AG09309 (cell line): ENCODE data around the gene NAV2.

ENCODE experiments used
- DNase-seq: peaks from one replicate; pipeline ENCODE4 v3.0.0-alpha.2; 2010; ENCODE audit warnings: low read depth
- H3K4me3 ChIP-seq: 2 replicates; pipeline ENCODE4 v1.5.1; 2011; ENCODE audit warnings: mild to moderate bottlenecking, low read depth, low read length, moderate library complexity; ENCODE audit not compliant: control insufficient read depth
- TF ChIP-seq, protein P1 (sequence below): IDR thresholded peaks from 2 replicates; pipeline ENCODE4 v1.5.1; 2011; ENCODE audit warnings: mild to moderate bottlenecking, low read depth, low read length, inconsistent platforms; ENCODE audit not compliant: insufficient read depth, control insufficient read depth; ENCODE audit errors: missing control alignments

Gene NAV2

DNA sequence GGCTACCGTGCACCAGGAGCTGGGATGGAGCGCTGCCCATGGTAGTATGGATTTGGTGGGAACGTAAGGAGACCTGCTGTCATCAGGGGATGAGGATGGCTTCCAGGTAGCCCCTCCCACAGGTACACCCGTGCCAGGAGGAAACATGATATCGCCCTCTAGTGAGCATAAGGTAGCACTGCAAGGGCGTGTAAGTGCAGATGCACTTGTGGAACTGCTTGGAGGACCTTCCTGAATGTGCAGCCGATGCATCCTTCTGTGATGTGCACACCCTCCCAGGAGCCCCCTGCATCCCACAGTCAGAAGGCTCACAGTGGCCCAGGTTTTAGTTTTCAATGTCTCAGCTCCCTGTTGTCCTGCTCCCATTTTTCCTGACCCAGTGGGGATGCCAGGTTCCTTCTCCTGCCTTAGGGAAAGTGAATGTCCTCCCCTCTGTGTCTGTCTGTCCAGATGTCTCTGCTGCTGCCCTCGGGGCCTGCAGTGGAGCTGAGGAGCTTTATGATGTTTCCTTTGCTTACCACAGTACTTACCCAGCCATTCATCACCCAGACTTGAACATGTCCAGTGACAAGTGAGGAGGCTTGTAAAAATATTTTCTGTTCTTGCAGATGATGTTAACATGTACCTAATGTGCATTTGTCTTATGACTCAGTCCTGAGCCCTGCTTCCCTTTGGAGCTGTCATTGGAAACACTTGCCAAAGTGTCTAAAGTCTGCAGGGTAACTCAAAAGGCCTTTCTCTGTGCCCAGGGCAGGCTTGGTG is 398.5 kb downstream of the NAV2 start:
- TF ChIP-seq, protein P1, sequence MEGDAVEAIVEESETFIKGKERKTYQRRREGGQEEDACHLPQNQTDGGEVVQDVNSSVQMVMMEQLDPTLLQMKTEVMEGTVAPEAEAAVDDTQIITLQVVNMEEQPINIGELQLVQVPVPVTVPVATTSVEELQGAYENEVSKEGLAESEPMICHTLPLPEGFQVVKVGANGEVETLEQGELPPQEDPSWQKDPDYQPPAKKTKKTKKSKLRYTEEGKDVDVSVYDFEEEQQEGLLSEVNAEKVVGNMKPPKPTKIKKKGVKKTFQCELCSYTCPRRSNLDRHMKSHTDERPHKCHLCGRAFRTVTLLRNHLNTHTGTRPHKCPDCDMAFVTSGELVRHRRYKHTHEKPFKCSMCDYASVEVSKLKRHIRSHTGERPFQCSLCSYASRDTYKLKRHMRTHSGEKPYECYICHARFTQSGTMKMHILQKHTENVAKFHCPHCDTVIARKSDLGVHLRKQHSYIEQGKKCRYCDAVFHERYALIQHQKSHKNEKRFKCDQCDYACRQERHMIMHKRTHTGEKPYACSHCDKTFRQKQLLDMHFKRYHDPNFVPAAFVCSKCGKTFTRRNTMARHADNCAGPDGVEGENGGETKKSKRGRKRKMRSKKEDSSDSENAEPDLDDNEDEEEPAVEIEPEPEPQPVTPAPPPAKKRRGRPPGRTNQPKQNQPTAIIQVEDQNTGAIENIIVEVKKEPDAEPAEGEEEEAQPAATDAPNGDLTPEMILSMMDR, result peak; percentile 84

GRCh38 chr11:20111871-20112270 is 399.2 kb downstream of the NAV2 start:
- TF ChIP-seq, protein P1, result no peak
- H3K4me3 ChIP-seq, result no peak overlapping the region
- DNase-seq, result no peak

More for the DNA sequence above, 398.5 kb downstream of the NAV2 start:
- peak; percentile 95 for DNase-seq
- H3K4me3 ChIP-seq, result no peak overlapping the region

DNA sequence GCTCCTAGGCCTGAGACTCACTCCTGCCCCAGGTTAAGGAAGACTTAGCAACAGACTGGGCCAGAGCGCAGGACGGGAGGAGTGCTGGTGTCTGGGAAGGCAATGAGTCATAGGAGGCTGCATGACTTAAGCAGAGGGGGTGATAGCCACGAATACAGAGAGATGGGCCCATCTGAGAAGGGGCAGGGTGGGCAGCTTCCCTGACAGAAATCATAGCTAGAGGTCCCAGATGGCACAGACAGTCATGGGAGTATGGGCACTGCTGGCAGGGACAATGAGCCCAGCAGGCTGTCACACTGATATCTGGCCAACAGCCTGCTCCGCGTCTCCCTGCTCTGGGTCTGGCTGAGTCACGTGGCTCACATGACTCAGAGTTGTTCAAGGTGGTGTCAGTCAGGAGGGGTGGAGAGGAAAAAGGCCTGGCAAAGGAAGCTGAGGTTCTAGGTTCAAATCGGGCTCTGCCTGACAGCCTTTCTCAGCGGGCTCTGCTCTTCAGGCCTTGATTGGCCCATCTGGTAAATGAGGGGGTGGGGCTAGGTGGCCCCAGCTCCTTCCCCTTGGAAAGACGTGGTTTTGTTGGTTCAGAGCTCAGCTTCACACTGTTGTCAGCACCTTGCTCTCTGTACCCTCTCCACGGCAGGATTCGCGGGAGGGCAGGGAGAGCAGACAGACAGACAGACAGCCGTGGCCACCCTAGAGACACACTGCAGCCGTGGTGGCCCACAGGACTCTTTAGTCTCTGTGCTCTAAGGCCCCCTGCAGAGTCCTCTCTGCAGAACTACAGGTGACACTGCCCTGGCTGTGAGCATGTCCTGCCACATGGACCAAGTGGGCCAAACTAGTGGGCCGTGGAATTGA is 399.9 kb downstream of the NAV2 start:
- DNase-seq, result peak; percentile 84
- TF ChIP-seq, protein P1, result no peak
- peak overlapping the region; percentile 16 for H3K4me3 ChIP-seq

- TF ChIP-seq, protein P1, result no peak
- no peak overlapping the region for H3K4me3 ChIP-seq
- no peak for DNase-seq
Observed at GRCh38 chr11:20113149-20113438, 400.5 kb downstream of the NAV2 start.

DNA sequence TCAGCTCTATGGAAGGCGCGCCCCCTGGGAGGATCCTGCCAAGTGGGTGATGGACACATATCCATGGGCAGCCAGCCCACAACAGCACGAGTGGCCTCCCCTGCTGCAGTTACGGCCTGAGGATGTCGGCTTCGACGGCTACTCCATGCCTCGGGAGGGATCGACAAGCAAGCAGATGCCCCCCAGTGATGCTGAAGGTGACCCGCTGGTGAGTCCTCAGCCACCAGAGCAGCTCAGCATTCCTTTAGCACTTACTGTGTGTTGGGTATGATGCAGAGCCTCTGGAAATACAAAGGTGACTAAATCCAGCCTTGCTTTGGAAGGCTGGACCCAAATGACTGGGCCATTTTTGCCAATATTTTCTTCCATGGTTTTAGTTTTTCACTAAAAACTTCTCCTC is 402.0 kb downstream of the NAV2 start:
- H3K4me3 ChIP-seq, result no peak overlapping the region
- no peak for DNase-seq
- TF ChIP-seq, protein P1, result no peak

- H3K4me3 ChIP-seq, result no peak overlapping the region
- DNase-seq, result no peak
- TF ChIP-seq, protein P1, result no peak
Observed at GRCh38 chr11:20116825-20117224, 404.2 kb downstream of the NAV2 start.
